Thoracic aorta (tissue), 2 donors: ENCODE results near the gene PYCARD. TPM values are rescaled to one million over a fixed set of nuclear protein-coding genes. Genes with fewer than 3 reads are reported as not detected.

Source experiments
- ATAC-seq: fragments of 150-250 bp; one replicate; pipeline ENCODE4 v1.8.0; 2017; ENCODE audit warnings: low read depth; ENCODE audit not compliant: insufficient number of reproducible peaks, low FRiP score
- DNase-seq: peaks from one replicate; pipeline ENCODE4 v3.0.0-alpha.2; 2020; ENCODE audit warnings: low spot score
- H3K27ac ChIP-seq, 2 donors: fragments of 200-600 bp; sonication (generic); 1 replicate in 1 of 2; 2 replicates in 1 of 2; pipeline ENCODE4 v1.5.1; 2016; ENCODE audit warnings: mild to moderate bottlenecking in 2 of 2, moderate library complexity in 2 of 2
- H3K27me3 ChIP-seq: fragments of 200-600 bp; sonication (generic); replicated peaks from 2 replicates; pipeline ENCODE4 v1.6.0; 2016; ENCODE audit warnings: mild to moderate bottlenecking; ENCODE audit not compliant: insufficient read depth
- H3K36me3 ChIP-seq: fragments of 200-600 bp; sonication (generic); one replicate; pipeline ENCODE4 v1.5.1; 2016
- H3K4me1 ChIP-seq, 2 donors: fragments of 200-600 bp; sonication (generic); 1 replicate in 1 of 2; 2 replicates in 1 of 2; pipeline versions ENCODE4 v1.5.1 to v1.6.0; 2016; ENCODE audit warnings: low read depth in 2 of 2, mild to moderate bottlenecking in 1 of 2; ENCODE audit not compliant: control insufficient read depth in 1 of 2
- H3K4me3 ChIP-seq: fragments of 200-600 bp; sonication (generic); 2 replicates; pipeline ENCODE4 v1.5.1; 2016; ENCODE audit warnings: mild to moderate bottlenecking
- H3K9me3 ChIP-seq: fragments of 200-600 bp; sonication (generic); 2 replicates; pipeline ENCODE4 v1.5.1; 2016
- CTCF ChIP-seq: fragments of 200-600 bp; sonication (generic); IDR thresholded peaks from one replicate; pipeline ENCODE4 v1.5.1; 2019; ENCODE audit warnings: antibody characterized with exemption
- total RNA-seq, 2 donors: library from RNA; depleted of rRNA; stranded (reverse); fragments of >200 nt; gene quantifications; one replicate each; pipeline versions ENCODE4 v1.1.0 to v1.2.3, GENCODE V29; 2016

Gene PYCARD
- total RNA-seq, 2 donors from 2014 or later = 19.2 to 23.0 TPM

GRCh38 chr16:31191697-31192428 lies 10.7 kb downstream of the PYCARD start:
- H3K27ac ChIP-seq = no peak overlapping the region
- peaks cover 84% of the 10 kb centered on the region for H3K36me3 ChIP-seq

GRCh38 chr16:31190818-31191444 lies 11.6 kb downstream of the PYCARD start:
- H3K9me3 ChIP-seq = no peaks in the 10 kb centered on the region
- no peak overlapping the region for H3K4me3 ChIP-seq
- no peak for ATAC-seq
- no peaks in the 10 kb centered on the region for H3K4me1 ChIP-seq
- H3K27me3 ChIP-seq = no peaks in the 10 kb centered on the region
- no peak for TF ChIP-seq CTCF
- no peak for DNase-seq
- H3K27ac ChIP-seq = no peak overlapping the region
- H3K36me3 ChIP-seq = peaks cover 93% of the 10 kb centered on the region

More at GRCh38 chr16:31191697-31192428, 10.7 kb downstream of the PYCARD start:
- no peak for DNase-seq
- Histone ChIP-seq H3K4me1 (no peaks in the 10 kb centered on the region), H3K4me3 (no peak overlapping the region), H3K9me3 (no peaks in the 10 kb centered on the region), H3K27me3 (no peaks in the 10 kb centered on the region)
- no peak for ATAC-seq
- no peak for TF ChIP-seq CTCF

GRCh38 chr16:31190061-31190460 lies 12.5 kb downstream of the PYCARD start:
- no peak for TF ChIP-seq CTCF

GRCh38 chr16:31189412-31189778 lies 13.2 kb downstream of the PYCARD start:
- H3K36me3 ChIP-seq = peaks cover 97% of the 10 kb centered on the region
- H3K9me3 ChIP-seq = no peaks in the 10 kb centered on the region
- H3K27me3 ChIP-seq = no peaks in the 10 kb centered on the region
- DNase-seq (no peak), ATAC-seq (no peak)
- TF ChIP-seq CTCF = no peak
- H3K27ac ChIP-seq = no peak overlapping the region
- no peak overlapping the region for H3K4me3 ChIP-seq
- no peaks in the 10 kb centered on the region for H3K4me1 ChIP-seq

More at GRCh38 chr16:31190061-31190460, 12.5 kb downstream of the PYCARD start:
- H3K4me3 ChIP-seq = no peak overlapping the region
- no peaks in the 10 kb centered on the region for H3K4me1 ChIP-seq
- ATAC-seq (no peak), DNase-seq (no peak)
- H3K27me3 ChIP-seq = no peaks in the 10 kb centered on the region
- no peaks in the 10 kb centered on the region for H3K9me3 ChIP-seq
- H3K27ac ChIP-seq = no peak overlapping the region
- peaks cover 97% of the 10 kb centered on the region for H3K36me3 ChIP-seq

- no peaks in the 10 kb centered on the region for H3K9me3 ChIP-seq
- DNase-seq = no peak
- ATAC-seq = no peak
- peaks cover 0 to 3% of the 10 kb centered on the region in 2 donors for H3K4me1 ChIP-seq
- TF ChIP-seq CTCF = no peak
- H3K4me3 ChIP-seq = no peak overlapping the region
- no peak overlapping the region for H3K27ac ChIP-seq
- peaks cover 95% of the 10 kb centered on the region for H3K36me3 ChIP-seq
- no peaks in the 10 kb centered on the region for H3K27me3 ChIP-seq
Observed at GRCh38 chr16:31188450-31189411, 13.8 kb downstream of the PYCARD start.
